OCI-M2 (cell line): ENCODE results near the gene KDM2B.

Source experiments
- DNase-seq: peaks from one replicate; lab custom pipeline; 2025; ENCODE audit not compliant: unreplicated experiment; lab: John Stamatoyannopoulos, UW

KDM2B gene

GRCh38 chr12:121466794-121467637 is 113.8 kb downstream of the KDM2B start:
- no peak for DNase-seq

- DNase-seq: no peak
These were observed 114.7 kb downstream of the KDM2B start for GRCh38 chr12:121465921-121466793.

- no peak for DNase-seq
These were observed 116.5 kb downstream of the KDM2B start for GRCh38 chr12:121464331-121464730.

- no peak for DNase-seq
These were observed 119.8 kb downstream of the KDM2B start for GRCh38 chr12:121461048-121461447.

- no peak for DNase-seq
These were observed 124.3 kb downstream of the KDM2B start for GRCh38 chr12:121456551-121456950.

GRCh38 chr12:121455766-121456420 is 124.9 kb downstream of the KDM2B start:
- DNase-seq: no peak

- DNase-seq: no peak
These were observed 125.9 kb downstream of the KDM2B start for GRCh38 chr12:121454921-121455320.

GRCh38 chr12:121453629-121454028 is 127.2 kb downstream of the KDM2B start:
- no peak for DNase-seq

GRCh38 chr12:121452985-121453360 is 127.8 kb downstream of the KDM2B start:
- DNase-seq: no peak

GRCh38 chr12:121452340-121452984 is 128.4 kb downstream of the KDM2B start:
- DNase-seq: no peak

- DNase-seq: no peak
These were observed 128.9 kb downstream of the KDM2B start for GRCh38 chr12:121451961-121452339.

GRCh38 chr12:121448771-121449315 is 132.0 kb downstream of the KDM2B start:
- no peak for DNase-seq

- DNase-seq: no peak
These were observed 134.1 kb downstream of the KDM2B start for GRCh38 chr12:121446750-121447149.

- no peak for DNase-seq
These were observed 136.0 kb downstream of the KDM2B start for GRCh38 chr12:121444842-121445202.

GRCh38 chr12:121443911-121444841 is 136.6 kb downstream of the KDM2B start:
- DNase-seq: no peak

GRCh38 chr12:121443193-121443870 is 137.5 kb downstream of the KDM2B start:
- DNase-seq: no peak

- no peak for DNase-seq
These were observed 138.5 kb downstream of the KDM2B start for GRCh38 chr12:121442028-121442948.

- DNase-seq: no peak
These were observed 139.3 kb downstream of the KDM2B start for GRCh38 chr12:121441555-121441954.
